IPS-20b (cell line): ENCODE measurements around the gene DMXL1.
"Not testable (repeated sequence)": the region's sequence is repeated elsewhere in the genome, so short reads cannot be mapped to it uniquely, and the experiment has no call there.

Source experiments
- H3K27ac ChIP-seq: one replicate; pipeline ENCODE4 v1.5.1; 2013; ENCODE audit warnings: low read length
- H3K27me3 ChIP-seq: 2 replicates; pipeline ENCODE4 v1.6.1; 2013; ENCODE audit warnings: mild to moderate bottlenecking, low read length, inconsistent platforms; ENCODE audit not compliant: insufficient read depth
- H3K36me3 ChIP-seq: 2 replicates; pipeline ENCODE4 v1.6.1; 2013; ENCODE audit warnings: low read depth, mild to moderate bottlenecking, inconsistent platforms, low read length, moderate library complexity; ENCODE audit not compliant: insufficient read depth
- H3K4me1 ChIP-seq: 2 replicates; pipeline ENCODE4 v1.6.1; 2013; ENCODE audit warnings: mild to moderate bottlenecking, control low read depth, inconsistent platforms, low read length, moderate library complexity; ENCODE audit not compliant: insufficient read depth
- H3K4me3 ChIP-seq: 2 replicates; pipeline ENCODE4 v1.5.1; 2013; ENCODE audit warnings: mild to moderate bottlenecking, low read length, inconsistent platforms
- H3K9ac ChIP-seq: 2 replicates; pipeline ENCODE4 v1.6.1; 2013; ENCODE audit warnings: low read depth, mild to moderate bottlenecking, inconsistent platforms, low read length, moderate library complexity
- H3K9me3 ChIP-seq: 2 replicates; pipeline ENCODE4 v1.6.1; 2013; ENCODE audit warnings: mild to moderate bottlenecking, low read depth, low read length, inconsistent platforms; ENCODE audit not compliant: insufficient read depth

The DMXL1 gene

GRCh38 chr5:119217183-119217582, 146.3 kb downstream of the DMXL1 start:
- no peaks in the 10 kb centered on the region for H3K4me1 ChIP-seq
- H3K9ac ChIP-seq, result no peak overlapping the region
- H3K4me3 ChIP-seq, result no peak overlapping the region
- no peak overlapping the region for H3K27ac ChIP-seq
- H3K9me3 ChIP-seq, result no peaks in the 10 kb centered on the region
- H3K27me3 ChIP-seq, result no peaks in the 10 kb centered on the region
- peaks cover 20% of the 10 kb centered on the region for H3K36me3 ChIP-seq

DNA sequence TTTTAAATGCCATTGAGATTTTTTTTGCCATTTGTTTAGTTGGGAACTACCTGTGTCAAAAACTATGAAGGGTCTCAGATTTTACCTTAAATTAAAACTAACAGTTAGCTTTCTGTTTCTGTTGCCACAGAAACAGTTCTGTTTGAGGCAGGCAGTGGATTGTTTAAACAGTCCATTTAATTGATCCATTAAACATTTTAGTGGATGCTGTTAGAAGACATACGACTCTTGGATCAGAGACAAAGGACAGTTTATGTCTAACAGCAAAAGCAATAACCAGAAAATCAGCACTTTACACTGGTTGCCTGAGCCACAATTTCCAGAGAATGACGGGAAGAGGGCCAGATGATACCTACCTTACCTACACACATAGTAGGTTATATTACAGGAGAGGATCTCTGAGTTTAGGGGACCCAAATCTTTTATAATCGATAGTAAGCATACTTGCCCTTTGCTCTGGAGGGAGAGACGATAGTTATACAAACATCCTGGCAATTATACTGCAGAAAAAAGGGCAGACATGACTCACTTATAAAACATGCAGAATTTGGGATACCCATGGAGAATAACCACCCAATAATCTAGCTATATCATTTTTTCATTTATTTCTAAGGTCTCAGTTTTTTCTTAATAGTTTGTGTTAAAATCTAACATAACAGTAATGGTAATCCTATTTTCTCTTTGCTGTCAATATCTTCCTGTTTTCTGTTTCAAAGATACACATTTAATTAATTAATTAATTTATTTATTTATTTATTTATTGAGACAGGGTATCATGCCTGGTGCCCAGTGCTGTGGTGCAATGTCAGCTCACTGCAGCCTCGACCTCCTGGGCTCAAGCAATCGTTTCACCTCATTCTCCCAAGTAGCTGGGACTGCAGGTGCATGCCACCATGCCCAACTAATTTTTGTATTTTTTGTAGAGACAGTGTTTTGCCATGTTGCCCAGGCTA, 148.2 kb downstream of the DMXL1 start:
- Histone ChIP-seq H3K9me3 (no peaks in the 10 kb centered on the region), H3K36me3 (peaks cover 25% of the 10 kb centered on the region), H3K27ac (no peak overlapping the region), H3K27me3 (no peaks in the 10 kb centered on the region), H3K4me1 (no peaks in the 10 kb centered on the region), H3K4me3 (no peak overlapping the region), H3K9ac (no peak overlapping the region)

GRCh38 chr5:119220576-119221197, 149.8 kb downstream of the DMXL1 start:
- Histone ChIP-seq H3K9ac (no peak overlapping the region), H3K4me1 (no peaks in the 10 kb centered on the region), H3K27ac (no peak overlapping the region), H3K4me3 (no peak overlapping the region), H3K27me3 (no peaks in the 10 kb centered on the region), H3K36me3 (peaks cover 34% of the 10 kb centered on the region), H3K9me3 (no peaks in the 10 kb centered on the region)

DNA sequence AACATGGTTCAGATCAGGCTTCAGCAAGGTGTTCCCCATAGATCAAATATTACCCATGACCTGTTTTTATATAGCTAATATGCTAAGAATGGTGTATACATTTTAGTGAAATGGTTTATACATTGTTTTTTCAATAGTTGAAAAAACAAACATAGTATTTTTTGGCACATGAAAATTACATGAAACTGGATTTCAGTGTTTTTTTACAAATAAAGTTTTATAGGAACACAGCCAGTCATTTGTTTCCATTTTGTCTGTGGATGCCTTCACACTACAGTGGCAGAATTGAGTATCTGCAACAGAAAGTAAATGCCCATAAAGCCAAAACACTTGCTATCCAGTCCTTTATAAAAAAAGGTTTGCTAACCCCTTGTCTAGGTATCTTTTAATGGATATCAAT, 150.4 kb downstream of the DMXL1 start:
- Histone ChIP-seq H3K36me3 (peaks cover 34% of the 10 kb centered on the region), H3K9ac (no peak overlapping the region), H3K27ac (no peak overlapping the region), H3K4me3 (no peak overlapping the region), H3K27me3 (no peaks in the 10 kb centered on the region), H3K9me3 (no peaks in the 10 kb centered on the region), H3K4me1 (no peaks in the 10 kb centered on the region)

DNA sequence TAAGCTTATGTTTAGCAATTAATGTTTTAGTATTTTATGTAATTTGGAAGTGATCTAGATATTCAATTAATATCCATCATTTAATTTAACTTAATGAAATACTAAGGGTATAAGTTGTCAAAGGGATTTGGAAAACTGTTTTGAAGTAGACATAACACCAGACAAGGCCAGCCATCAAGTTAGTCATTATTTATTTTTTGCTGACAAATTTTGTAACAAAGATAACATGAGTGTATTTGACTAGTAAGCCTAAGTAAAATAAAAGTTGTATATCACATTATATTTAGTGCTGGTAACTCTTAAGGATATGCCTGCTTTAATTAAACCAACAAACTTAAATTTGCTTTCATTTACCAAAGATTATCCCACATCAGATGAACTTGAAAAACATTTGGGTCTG, 159.1 kb downstream of the DMXL1 start:
- no peaks in the 10 kb centered on the region; the same call in 1 of the 2 replicates for H3K4me1 ChIP-seq
- no peak overlapping the region for H3K27ac ChIP-seq
- H3K4me3 ChIP-seq, result no peak overlapping the region
- H3K9ac ChIP-seq, result no peak overlapping the region
- no peaks in the 10 kb centered on the region for H3K27me3 ChIP-seq
- peaks cover 22% of the 10 kb centered on the region for H3K36me3 ChIP-seq
- H3K9me3 ChIP-seq, result no peaks in the 10 kb centered on the region

DNA sequence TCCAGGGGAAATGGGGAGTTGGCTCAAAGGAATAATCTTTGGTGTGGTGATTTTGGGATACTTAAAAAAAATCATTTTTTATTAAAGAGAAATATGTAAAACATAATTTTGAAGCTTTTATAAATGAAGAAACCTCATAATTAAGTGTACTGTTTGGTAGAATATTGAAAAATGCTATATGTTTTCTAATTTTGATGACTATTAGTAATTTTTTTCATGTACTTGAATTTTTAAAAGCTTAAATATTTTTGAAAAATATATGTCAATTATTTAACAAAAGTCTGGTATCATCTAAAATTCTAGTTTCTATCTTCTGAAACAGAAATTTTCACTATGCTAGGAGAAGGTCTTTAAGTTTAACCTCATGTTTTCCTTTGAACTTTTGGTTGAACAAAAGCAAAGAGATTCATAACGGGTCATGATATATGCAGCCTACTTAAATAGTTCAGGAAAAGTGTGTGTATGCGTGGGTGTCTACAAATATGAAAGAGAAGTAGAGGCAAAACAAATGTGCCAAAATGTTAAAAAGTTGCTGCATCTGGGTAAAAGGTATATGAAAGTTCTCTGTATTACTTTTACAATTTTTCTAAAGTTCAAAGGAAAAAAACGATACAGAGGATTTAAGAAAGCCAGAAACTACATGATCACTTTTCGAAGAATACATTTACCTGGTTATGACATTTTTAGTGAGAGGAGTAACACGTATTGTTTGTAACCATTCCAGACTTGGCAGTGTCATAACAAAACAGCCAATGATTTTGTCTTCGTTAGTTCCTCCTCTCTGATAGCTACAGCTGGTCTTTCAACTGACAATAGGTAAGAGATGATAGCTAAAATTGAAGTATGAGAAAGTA, 167.6 kb downstream of the DMXL1 start:
- Histone ChIP-seq H3K9ac (no peak overlapping the region), H3K4me1 (no peaks in the 10 kb centered on the region), H3K27me3 (no peaks in the 10 kb centered on the region), H3K36me3 (peaks cover 30% of the 10 kb centered on the region), H3K4me3 (no peak overlapping the region), H3K9me3 (no peaks in the 10 kb centered on the region), H3K27ac (no peak overlapping the region)

- Histone ChIP-seq H3K27ac (no peak overlapping the region), H3K4me1 (peaks cover 2% of the 10 kb centered on the region; the same call in 1 of the 2 replicates), H3K9me3 (no peaks in the 10 kb centered on the region), H3K4me3 (no peak overlapping the region), H3K27me3 (no peaks in the 10 kb centered on the region), H3K9ac (no peak overlapping the region), H3K36me3 (peaks cover 25% of the 10 kb centered on the region)
These were observed 168.2 kb downstream of the DMXL1 start for GRCh38 chr5:119239119-119239417.

DNA sequence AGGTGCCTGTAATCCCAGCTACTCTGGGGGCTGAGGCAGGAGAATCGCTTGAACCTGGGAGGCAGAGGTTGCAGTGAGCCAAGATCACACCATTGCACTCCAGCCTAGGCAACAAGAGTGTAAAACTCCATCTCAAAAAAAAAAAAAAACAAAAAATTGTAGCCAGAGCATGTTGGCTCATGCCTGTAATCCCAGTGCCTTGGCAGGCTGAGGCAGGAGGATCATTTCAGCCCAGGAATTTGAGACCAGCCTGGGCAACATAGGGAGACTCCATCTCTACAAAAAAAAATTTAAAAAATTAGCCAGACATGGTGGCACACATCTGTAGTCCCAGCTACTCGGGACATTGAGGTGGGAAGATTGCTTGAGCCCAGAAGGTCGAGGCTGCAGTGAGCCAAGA, 168.9 kb downstream of the DMXL1 start:
- not testable (repeated sequence) for H3K9me3 ChIP-seq, H3K4me3 ChIP-seq, H3K27me3 ChIP-seq, H3K4me1 ChIP-seq, H3K27ac ChIP-seq, H3K9ac ChIP-seq
- H3K36me3 ChIP-seq, result peaks cover 17% of the 10 kb centered on the region

DNA sequence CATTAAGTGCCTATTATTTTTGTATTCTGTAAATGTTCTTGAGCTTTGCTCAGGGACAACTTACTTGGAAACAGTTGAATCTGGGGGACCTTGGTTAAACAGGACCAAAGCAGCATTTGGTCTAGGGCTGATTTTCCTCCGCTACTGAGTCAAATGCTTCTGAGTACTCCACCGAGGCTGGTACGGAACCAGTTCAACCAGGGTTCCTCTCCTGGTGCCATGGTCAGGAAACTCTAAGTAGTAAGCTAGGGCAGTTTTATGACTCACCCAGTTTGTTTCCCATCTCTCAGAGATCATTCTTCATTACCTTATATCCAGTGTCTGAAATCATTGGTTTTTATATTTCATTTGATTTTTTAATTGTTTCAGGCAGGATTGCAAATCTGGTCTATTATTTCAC, 173.0 kb downstream of the DMXL1 start:
- Histone ChIP-seq H3K27ac (no peak overlapping the region), H3K27me3 (no peaks in the 10 kb centered on the region), H3K9me3 (no peaks in the 10 kb centered on the region), H3K4me1 (peaks cover 11% of the 10 kb centered on the region; the same call in 1 of the 2 replicates), H3K4me3 (no peak overlapping the region), H3K9ac (no peak overlapping the region), H3K36me3 (peaks cover 15% of the 10 kb centered on the region; the same call in 1 of the 2 replicates)

GRCh38 chr5:119250946-119251901, 180.3 kb downstream of the DMXL1 start:
- H3K9me3 ChIP-seq, result peaks cover 8% of the 10 kb centered on the region; the same call in 1 of the 2 replicates
- no peaks in the 10 kb centered on the region for H3K4me1 ChIP-seq
- H3K4me3 ChIP-seq, result no peak overlapping the region
- no peaks in the 10 kb centered on the region for H3K27me3 ChIP-seq
- 0 out of 2 replicates have a peak, but pooled peaks cover 6% of the 10 kb centered on the region for H3K36me3 ChIP-seq
- H3K9ac ChIP-seq, result no peak overlapping the region
- H3K27ac ChIP-seq, result no peak overlapping the region
